SU-DHL-6 (cell line): ENCODE data around the gene LSM14B.

Experiments used
- CTCF ChIP-seq: fragments of 200-600 bp; sonication (generic); IDR thresholded peaks from one replicate; pipeline ENCODE4 v1.5.1; 2017; ENCODE audit warnings: antibody characterized with exemption, mild to moderate bottlenecking, low read length, moderate library complexity; ENCODE audit not compliant: insufficient read depth, poor library complexity, severe bottlenecking
- EZH2phosphoT487 ChIP-seq: fragments of 200-600 bp; sonication (generic), shearing (Covaris generic); conservative IDR thresholded peaks from 2 replicates; pipeline ENCODE4 v1.6.1; 2018; ENCODE audit warnings: mild to moderate bottlenecking, antibody characterized with exemption, low read length, moderate library complexity, mixed read lengths

- TF ChIP-seq CTCF (no peak), EZH2phosphoT487 (no peak)
These were observed 1.1 kb upstream of the LSM14B start for GRCh38 chr20:62120990-62121775.
